Activated CD8-positive, alpha-beta memory T cell treated with anti-CD3 and anti-CD28 coated beads, Interleukin-2, amount 50 U/mL, for 4 hours (primary cell): ENCODE results near the gene DNAJC5.
"Not testable (repeated sequence)": the region's sequence is repeated elsewhere in the genome, so short reads cannot be mapped to it uniquely, and the experiment has no call there.

Experiments used
- DNase-seq: peaks from one replicate; pipeline ENCODE4 v3.0.0-alpha.2; 2020

DNAJC5 gene

GRCh38 chr20:63894358-63895201 is at the start of gene DNAJC5:
Gene DNAJC5, plus strand, starts transcription at chr20:63895126. Its CDS starts 33,220 bp downstream, at chr20:63928346.
- peak; percentile 97 for DNase-seq

DNA sequence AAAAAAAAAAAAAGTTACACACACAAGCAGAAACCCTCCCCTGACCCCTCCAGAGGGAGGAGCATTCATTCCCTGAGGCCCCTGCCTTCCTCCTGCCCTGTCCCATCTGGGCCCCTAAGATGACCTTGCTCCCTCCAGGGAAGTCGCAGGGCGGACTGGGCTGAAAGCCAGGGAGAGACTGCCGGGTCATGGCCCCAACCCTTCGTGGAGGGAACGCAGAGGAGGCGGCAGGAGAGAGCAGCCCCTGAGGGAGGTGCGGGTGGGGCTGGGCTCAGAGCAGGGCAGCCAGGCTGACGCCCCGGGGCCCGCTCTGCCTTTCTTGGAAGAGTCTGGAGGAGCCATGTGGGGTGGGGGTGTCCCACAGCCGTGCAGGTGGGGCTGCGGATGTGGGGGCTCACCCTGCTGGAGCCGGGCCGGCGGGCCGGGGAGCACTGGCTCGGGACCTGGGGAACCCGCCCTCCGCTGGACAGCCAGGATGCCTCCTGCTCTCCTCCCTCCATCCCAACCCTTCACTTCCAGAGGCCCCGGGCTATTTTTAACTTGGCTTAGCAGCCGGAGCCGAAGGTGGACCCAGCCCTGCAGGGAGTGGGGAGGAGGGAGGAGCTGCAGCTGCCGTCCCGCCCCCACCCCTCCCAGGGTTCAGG is 48.7 kb upstream of the DNAJC5 start:
- DNase-seq, result no peak

DNA sequence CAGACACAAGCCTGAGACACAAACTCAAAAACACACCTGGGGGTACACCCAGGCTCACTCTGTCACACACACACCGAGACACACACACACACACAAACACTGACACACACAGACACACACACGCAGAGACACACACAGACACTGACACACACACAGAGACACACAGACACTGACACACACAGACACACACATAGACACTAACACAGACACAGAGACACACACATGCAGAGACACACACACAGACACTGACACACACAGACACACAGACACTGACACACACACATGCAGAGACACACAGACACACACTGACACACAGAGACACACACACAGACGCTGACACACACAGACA is 48.1 kb upstream of the DNAJC5 start:
- no peak for DNase-seq

- no peak for DNase-seq
Measured at GRCh38 chr20:63847237-63848002, 47.5 kb upstream of the DNAJC5 start.

GRCh38 chr20:63848003-63848911 is 46.7 kb upstream of the DNAJC5 start:
- DNase-seq, result no peak

DNA sequence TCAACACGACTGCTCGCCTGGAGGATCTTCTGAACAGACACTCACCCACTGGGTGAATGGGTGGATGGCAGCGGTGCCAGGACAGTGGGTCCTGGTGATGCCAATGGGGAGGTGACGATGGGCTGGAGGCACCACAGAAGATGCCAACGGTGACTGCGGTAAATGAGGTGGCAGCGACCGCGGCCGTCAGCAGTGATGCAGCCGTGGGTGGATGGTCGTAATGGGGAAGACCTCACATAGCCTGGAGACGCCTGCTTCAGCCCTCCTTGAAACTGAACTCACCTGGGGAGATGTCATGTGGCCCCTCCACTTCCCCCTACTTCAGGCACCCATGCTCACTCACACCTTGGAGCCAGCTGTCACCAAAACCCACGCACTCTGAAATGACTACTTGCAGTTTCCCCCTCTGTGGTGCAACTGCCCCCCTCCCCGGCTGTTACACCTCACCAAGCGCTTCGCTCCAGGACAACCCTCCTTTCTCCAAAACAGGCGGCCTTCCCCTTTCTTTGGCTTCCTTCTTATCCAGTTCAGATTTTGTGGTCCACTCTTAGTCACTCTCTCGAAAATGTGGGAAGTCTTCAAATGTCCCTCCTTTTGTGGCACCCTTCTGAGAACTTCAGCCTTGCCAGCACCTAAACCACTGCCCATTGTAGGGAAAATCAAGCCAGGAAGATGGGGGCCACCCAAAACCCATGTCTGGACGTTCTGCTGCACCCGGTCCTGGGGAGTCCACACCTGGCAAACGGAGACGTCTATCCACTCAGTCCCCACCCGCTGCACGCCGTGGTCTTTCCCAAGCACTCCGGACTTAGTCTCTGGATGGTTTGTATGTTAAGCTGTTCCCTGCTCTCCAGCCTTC is 44.0 kb upstream of the DNAJC5 start:
- DNase-seq, result no peak

DNA sequence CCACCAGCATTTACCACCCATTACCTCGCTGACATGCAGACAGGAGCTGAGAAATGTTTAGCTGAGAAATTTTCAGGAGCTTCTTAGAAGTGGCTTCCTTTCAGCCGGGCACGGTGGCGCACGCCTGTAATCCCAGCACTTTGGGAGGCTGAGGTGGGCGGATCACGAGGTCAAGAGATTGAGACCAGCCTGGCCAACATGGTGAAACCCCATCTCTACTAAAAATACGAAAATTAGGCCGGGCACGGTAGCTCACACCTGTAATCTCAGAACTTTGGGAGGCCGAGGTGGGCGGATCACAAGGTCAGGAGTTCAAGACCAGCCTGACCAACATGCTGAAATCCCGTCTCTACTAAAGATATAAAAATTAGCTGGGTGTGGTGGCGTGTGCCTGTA is 43.4 kb upstream of the DNAJC5 start:
- not testable (repeated sequence) for DNase-seq

- DNase-seq, result not testable (repeated sequence)
Measured at GRCh38 chr20:63853733-63854068, 41.2 kb upstream of the DNAJC5 start.

- DNase-seq, result no peak
Measured at GRCh38 chr20:63854069-63854765, 40.7 kb upstream of the DNAJC5 start.

DNA sequence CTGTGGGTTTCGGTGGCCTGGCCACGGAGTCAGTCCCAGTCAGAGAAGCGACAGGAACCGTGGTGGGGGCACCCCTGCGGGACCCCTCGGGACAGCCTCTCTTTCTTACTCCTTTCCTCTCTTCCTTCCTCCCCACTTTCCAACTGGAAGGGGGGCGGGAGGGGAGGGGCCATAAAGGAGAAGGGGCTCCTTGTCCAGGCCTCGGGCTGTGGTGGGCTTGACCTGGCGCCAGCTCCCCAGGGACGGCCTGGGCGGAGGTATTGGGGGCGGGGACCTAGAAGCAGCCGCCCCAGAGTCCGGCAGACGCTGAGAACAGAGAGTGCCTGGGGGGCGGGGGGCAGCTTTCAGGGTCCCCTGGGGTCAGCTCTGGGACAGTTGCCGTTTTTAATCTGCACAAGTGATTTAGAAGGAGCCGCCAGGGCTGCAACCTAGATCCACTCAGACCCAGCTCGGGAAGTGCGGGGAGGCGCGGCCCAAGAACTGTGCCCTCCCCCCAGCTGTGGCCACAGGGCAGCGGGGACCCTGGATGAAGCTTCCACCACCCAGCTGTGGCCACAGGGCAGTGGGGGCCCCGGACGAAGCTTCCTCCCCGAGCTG is 40.1 kb upstream of the DNAJC5 start:
- DNase-seq, result no peak

GRCh38 chr20:63855363-63856097 is 39.4 kb upstream of the DNAJC5 start:
- no peak for DNase-seq

GRCh38 chr20:63856098-63856511 is 38.8 kb upstream of the DNAJC5 start:
- DNase-seq, result no peak

DNA sequence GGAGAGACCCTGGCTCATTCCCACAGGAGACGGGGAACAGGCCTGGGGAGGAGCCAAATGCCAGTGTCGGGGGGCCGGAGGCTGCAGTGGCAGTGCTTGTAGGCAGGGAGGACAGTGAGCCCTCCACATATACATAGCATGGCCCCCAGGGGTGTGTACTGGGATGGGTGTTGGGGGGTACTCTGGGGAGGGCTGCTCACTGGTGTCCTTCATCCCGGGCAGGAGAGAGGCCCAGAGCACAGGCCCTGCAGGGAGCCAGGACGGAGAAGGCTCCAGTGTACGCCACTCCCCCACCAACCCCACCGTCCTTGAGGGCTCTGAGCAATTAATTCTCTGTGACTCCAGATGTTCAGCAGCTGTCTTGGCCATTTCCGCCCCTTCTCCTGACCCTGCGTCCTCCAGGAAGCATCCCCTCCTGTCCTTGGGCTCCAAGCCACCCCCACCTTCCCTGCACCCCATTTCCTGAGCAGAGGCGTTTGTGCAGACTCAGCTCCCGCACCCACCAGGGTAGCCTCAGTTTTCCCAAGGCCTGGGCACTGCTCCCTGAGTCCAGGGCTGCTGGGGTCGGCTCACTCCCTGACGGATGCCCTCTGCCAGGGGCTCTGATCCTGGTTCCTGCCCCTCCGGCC is 37.0 kb upstream of the DNAJC5 start:
- no peak for DNase-seq

DNA sequence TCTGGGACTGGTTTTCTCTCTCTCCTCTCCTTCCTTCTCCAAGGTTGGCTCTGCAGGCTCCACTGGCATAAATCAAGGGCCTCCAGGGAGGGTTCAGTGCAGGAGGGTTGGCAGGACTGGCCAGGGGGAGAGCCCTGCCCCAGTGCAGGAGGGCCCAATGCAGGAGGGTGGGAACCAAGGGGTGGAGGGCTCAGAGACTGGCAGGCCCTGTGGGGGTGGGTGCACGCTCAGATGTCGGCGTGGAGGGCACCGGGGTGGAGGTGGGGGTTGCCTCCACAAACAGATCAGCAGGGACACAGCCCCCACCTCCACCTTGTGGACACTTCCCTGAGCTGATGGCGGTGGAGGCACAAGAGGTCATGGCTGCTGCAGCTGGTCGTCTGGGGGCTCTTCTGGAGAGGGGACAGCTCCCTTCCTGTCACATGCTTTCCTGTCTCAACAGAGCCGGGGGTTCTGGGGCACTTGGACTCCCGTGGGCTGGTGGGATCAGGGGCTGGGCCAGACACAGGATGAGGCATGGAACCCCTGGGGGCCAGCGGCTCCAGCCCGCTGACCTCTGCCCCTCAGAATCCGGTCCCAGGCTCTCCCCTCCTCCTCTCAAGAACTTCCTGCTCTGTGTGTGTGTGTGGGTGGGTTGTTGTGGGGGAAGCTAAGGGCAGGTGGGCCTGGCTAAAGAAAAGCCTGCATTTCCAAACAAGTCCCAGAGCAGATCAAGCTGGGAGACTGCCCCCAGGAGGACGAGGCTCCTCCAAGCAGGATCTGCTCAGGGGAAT is 36.3 kb upstream of the DNAJC5 start:
- no peak for DNase-seq

- DNase-seq, result no peak
Measured at GRCh38 chr20:63859166-63859699, 35.7 kb upstream of the DNAJC5 start.

DNA sequence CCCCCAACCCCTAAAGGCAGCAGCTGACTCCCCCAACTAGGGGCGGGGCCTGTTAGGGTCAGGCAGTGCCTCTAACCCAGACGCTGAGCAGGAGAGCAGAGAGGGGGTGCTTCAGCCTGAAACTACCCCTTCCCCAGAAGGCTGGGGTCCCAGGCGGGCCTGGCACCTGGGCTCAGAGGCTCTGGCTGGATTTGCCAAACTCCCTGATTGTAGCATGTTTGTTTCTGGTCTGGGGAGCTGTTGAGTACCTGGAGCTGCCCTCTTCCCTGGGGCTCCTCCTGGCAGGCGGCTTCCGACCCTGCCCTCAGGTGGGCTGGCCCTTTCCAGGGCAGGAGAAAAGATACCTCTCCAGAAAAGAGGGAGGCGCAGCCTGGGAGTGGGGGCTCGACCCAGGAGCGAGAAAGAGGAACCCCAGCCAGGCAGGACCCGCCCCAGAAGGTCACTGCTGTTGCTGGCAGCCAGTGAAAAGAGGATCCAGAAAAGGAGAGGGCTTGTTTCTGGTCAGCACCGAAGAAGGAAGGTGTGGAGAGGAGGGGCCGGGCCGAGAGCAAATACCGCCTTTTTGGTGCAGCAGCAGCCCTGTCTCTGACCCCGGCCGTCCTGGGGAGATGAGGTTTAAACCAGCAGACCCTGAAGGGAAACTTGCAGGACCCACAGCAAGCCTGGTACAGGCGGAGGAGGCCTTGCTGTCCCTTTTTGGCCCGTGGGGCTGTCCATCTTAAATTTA is 34.4 kb upstream of the DNAJC5 start:
- no peak for DNase-seq

DNA sequence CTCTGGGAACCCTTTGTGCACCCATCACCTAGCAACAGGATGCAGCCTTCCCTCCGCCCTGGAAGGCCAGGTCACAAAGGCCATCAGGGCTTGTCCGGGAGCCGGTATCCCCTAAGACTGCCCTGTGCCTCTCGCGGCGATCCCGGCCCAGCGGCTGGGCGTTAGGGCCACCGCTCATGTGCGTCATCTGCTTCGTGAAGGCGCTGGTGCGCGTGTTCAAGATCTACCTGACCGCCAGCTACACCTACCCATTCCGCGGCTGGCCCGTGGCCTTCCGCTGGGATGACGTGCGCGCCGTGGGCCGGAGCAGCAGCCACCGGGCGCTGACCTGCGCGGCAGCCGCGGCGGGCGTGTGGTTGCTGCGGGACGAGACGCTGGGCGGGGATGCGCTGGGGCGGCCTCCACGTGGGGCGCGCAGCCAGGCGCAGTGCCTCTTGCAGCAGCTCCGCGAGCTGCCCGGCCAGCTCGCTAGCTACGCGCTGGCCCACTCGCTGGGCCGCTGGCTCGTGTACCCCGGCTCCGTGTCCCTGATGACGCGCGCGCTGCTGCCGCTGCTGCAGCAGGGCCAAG is 33.5 kb upstream of the DNAJC5 start, which contains the start of gene ABHD16B:
ABHD16B (plus strand) TSS at position 134 of the 570 bp plus-strand sequence; CDS start at position 177, 43 bp downstream.
- no peak for DNase-seq
